ENCODE measurements around the gene ATXN7L1.

Gene ATXN7L1

GRCh38 chr7:105907129-105907846, 30.9 kb upstream of the ATXN7L1 start:
- no peak overlapping the region for H3K27ac ChIP-seq (ENCODE audit: low read depth in 2 of 2, low read length in 2 of 2)
- H3K36me3 ChIP-seq (ENCODE audit: control insufficient read depth in 2 of 2, insufficient read depth in 2 of 2, low read length in 2 of 2): peaks cover 0 to 7% of the 10 kb centered on the region in 2 donors
- no peaks in the 10 kb centered on the region for H3K9me3 ChIP-seq (ENCODE audit: control insufficient read depth in 2 of 2, low read length in 2 of 2)
- no peak overlapping the region for H3K4me3 ChIP-seq (ENCODE audit: low read length in 2 of 2)
- no peaks in the 10 kb centered on the region for H3K27me3 ChIP-seq (ENCODE audit: control insufficient read depth in 2 of 2, insufficient read depth in 2 of 2, low read length in 2 of 2)
- H3K4me1 ChIP-seq (ENCODE audit: control insufficient read depth in 2 of 2, insufficient read depth in 2 of 2, low read length in 2 of 2): no peaks in the 10 kb centered on the region
- no peak overlapping the region for H3K9ac ChIP-seq (ENCODE audit: low read depth in 1 of 2, low read length in 2 of 2)

- Histone ChIP-seq H3K9me3 (ENCODE audit: control insufficient read depth in 2 of 2, low read length in 2 of 2) (no peaks in the 10 kb centered on the region), H3K4me3 (ENCODE audit: low read length in 2 of 2) (no peak overlapping the region), H3K27ac (ENCODE audit: low read depth in 2 of 2, low read length in 2 of 2) (no peak overlapping the region), H3K4me1 (ENCODE audit: control insufficient read depth in 2 of 2, insufficient read depth in 2 of 2, low read length in 2 of 2) (no peaks in the 10 kb centered on the region), H3K9ac (ENCODE audit: low read depth in 1 of 2, low read length in 2 of 2) (no peak overlapping the region), H3K36me3 (ENCODE audit: control insufficient read depth in 2 of 2, insufficient read depth in 2 of 2, low read length in 2 of 2) (peaks cover 0 to 7% of the 10 kb centered on the region in 2 donors), H3K27me3 (ENCODE audit: control insufficient read depth in 2 of 2, insufficient read depth in 2 of 2, low read length in 2 of 2) (no peaks in the 10 kb centered on the region)
These were observed 30.3 kb upstream of the ATXN7L1 start for GRCh38 chr7:105906695-105907094.

- no peak overlapping the region for H3K27ac ChIP-seq (ENCODE audit: low read depth in 2 of 2, low read length in 2 of 2)
- H3K4me3 ChIP-seq (ENCODE audit: low read length in 2 of 2): no peak overlapping the region
- H3K36me3 ChIP-seq (ENCODE audit: control insufficient read depth in 2 of 2, insufficient read depth in 2 of 2, low read length in 2 of 2): peaks cover 0 to 4% of the 10 kb centered on the region in 2 donors
These were observed 29.6 kb upstream of the ATXN7L1 start for GRCh38 chr7:105905910-105906568.

GRCh38 chr7:105905209-105905909, 29.0 kb upstream of the ATXN7L1 start:
- Histone ChIP-seq H3K36me3 (ENCODE audit: control insufficient read depth in 2 of 2, insufficient read depth in 2 of 2, low read length in 2 of 2) (peaks cover 0 to 2% of the 10 kb centered on the region in 2 donors), H3K27ac (ENCODE audit: low read depth in 2 of 2, low read length in 2 of 2) (no peak overlapping the region), H3K4me1 (ENCODE audit: control insufficient read depth in 2 of 2, insufficient read depth in 2 of 2, low read length in 2 of 2) (no peaks in the 10 kb centered on the region), H3K9me3 (ENCODE audit: control insufficient read depth in 2 of 2, low read length in 2 of 2) (no peaks in the 10 kb centered on the region), H3K27me3 (ENCODE audit: control insufficient read depth in 2 of 2, insufficient read depth in 2 of 2, low read length in 2 of 2) (no peaks in the 10 kb centered on the region), H3K9ac (ENCODE audit: low read depth in 1 of 2, low read length in 2 of 2) (no peak overlapping the region), H3K4me3 (ENCODE audit: low read length in 2 of 2) (no peak overlapping the region)

More at GRCh38 chr7:105905910-105906568, 29.6 kb upstream of the ATXN7L1 start:
- Histone ChIP-seq H3K9ac (ENCODE audit: low read depth in 1 of 2, low read length in 2 of 2) (no peak overlapping the region), H3K9me3 (ENCODE audit: control insufficient read depth in 2 of 2, low read length in 2 of 2) (no peaks in the 10 kb centered on the region), H3K27me3 (ENCODE audit: control insufficient read depth in 2 of 2, insufficient read depth in 2 of 2, low read length in 2 of 2) (no peaks in the 10 kb centered on the region), H3K4me1 (ENCODE audit: control insufficient read depth in 2 of 2, insufficient read depth in 2 of 2, low read length in 2 of 2) (no peaks in the 10 kb centered on the region)

- H3K4me3 ChIP-seq (ENCODE audit: low read length in 2 of 2): no peak overlapping the region
- no peak overlapping the region for H3K9ac ChIP-seq (ENCODE audit: low read depth in 1 of 2, low read length in 2 of 2)
- no peaks in the 10 kb centered on the region for H3K36me3 ChIP-seq (ENCODE audit: control insufficient read depth in 2 of 2, insufficient read depth in 2 of 2, low read length in 2 of 2)
- no peaks in the 10 kb centered on the region for H3K4me1 ChIP-seq (ENCODE audit: control insufficient read depth in 2 of 2, insufficient read depth in 2 of 2, low read length in 2 of 2)
- no peak overlapping the region for H3K27ac ChIP-seq (ENCODE audit: low read depth in 2 of 2, low read length in 2 of 2)
- H3K27me3 ChIP-seq (ENCODE audit: control insufficient read depth in 2 of 2, insufficient read depth in 2 of 2, low read length in 2 of 2): no peaks in the 10 kb centered on the region
- H3K9me3 ChIP-seq (ENCODE audit: control insufficient read depth in 2 of 2, low read length in 2 of 2): no peaks in the 10 kb centered on the region
These were observed 27.7 kb upstream of the ATXN7L1 start for GRCh38 chr7:105904064-105904463.

GRCh38 chr7:105902325-105902911, 26.0 kb upstream of the ATXN7L1 start:
- no peak overlapping the region for H3K9ac ChIP-seq (ENCODE audit: low read depth in 1 of 2, low read length in 2 of 2)
- H3K9me3 ChIP-seq (ENCODE audit: control insufficient read depth in 2 of 2, low read length in 2 of 2): no peaks in the 10 kb centered on the region
- H3K27ac ChIP-seq (ENCODE audit: low read depth in 2 of 2, low read length in 2 of 2): no peak overlapping the region
- H3K36me3 ChIP-seq (ENCODE audit: control insufficient read depth in 2 of 2, insufficient read depth in 2 of 2, low read length in 2 of 2): no peaks in the 10 kb centered on the region
- peaks cover 0 to 13% of the 10 kb centered on the region in 2 donors for H3K4me1 ChIP-seq (ENCODE audit: control insufficient read depth in 2 of 2, insufficient read depth in 2 of 2, low read length in 2 of 2)
- no peak overlapping the region for H3K4me3 ChIP-seq (ENCODE audit: low read length in 2 of 2)
- no peaks in the 10 kb centered on the region for H3K27me3 ChIP-seq (ENCODE audit: control insufficient read depth in 2 of 2, insufficient read depth in 2 of 2, low read length in 2 of 2)

- Histone ChIP-seq H3K4me3 (ENCODE audit: low read length in 2 of 2) (no peak overlapping the region), H3K27me3 (ENCODE audit: control insufficient read depth in 2 of 2, insufficient read depth in 2 of 2, low read length in 2 of 2) (no peaks in the 10 kb centered on the region), H3K9me3 (ENCODE audit: control insufficient read depth in 2 of 2, low read length in 2 of 2) (no peaks in the 10 kb centered on the region), H3K4me1 (ENCODE audit: control insufficient read depth in 2 of 2, insufficient read depth in 2 of 2, low read length in 2 of 2) (peaks cover 7 to 25% of the 10 kb centered on the region in 2 donors), H3K27ac (ENCODE audit: low read depth in 2 of 2, low read length in 2 of 2) (peak overlapping the region; percentile 26 to 73), H3K9ac (ENCODE audit: low read depth in 1 of 2, low read length in 2 of 2) (no peak overlapping the region), H3K36me3 (ENCODE audit: control insufficient read depth in 2 of 2, insufficient read depth in 2 of 2, low read length in 2 of 2) (no peaks in the 10 kb centered on the region)
These were observed 21.6 kb upstream of the ATXN7L1 start for GRCh38 chr7:105897999-105898398.

- H3K4me3 ChIP-seq (ENCODE audit: low read length in 2 of 2): no peak overlapping the region
- no peaks in the 10 kb centered on the region for H3K27me3 ChIP-seq (ENCODE audit: control insufficient read depth in 2 of 2, insufficient read depth in 2 of 2, low read length in 2 of 2)
These were observed 20.1 kb upstream of the ATXN7L1 start for GRCh38 chr7:105896407-105896911.

GRCh38 chr7:105894131-105894530, 17.7 kb upstream of the ATXN7L1 start:
- Histone ChIP-seq H3K4me3 (ENCODE audit: low read length in 2 of 2) (no peak overlapping the region), H3K9ac (ENCODE audit: low read depth in 1 of 2, low read length in 2 of 2) (no peak overlapping the region), H3K27ac (ENCODE audit: low read depth in 2 of 2, low read length in 2 of 2) (no peak overlapping the region), H3K4me1 (ENCODE audit: control insufficient read depth in 2 of 2, insufficient read depth in 2 of 2, low read length in 2 of 2) (peaks cover 7 to 25% of the 10 kb centered on the region in 2 donors), H3K36me3 (ENCODE audit: control insufficient read depth in 2 of 2, insufficient read depth in 2 of 2, low read length in 2 of 2) (peaks cover 0 to 4% of the 10 kb centered on the region in 2 donors), H3K27me3 (ENCODE audit: control insufficient read depth in 2 of 2, insufficient read depth in 2 of 2, low read length in 2 of 2) (no peaks in the 10 kb centered on the region), H3K9me3 (ENCODE audit: control insufficient read depth in 2 of 2, low read length in 2 of 2) (no peaks in the 10 kb centered on the region)

More at GRCh38 chr7:105896407-105896911, 20.1 kb upstream of the ATXN7L1 start:
- Histone ChIP-seq H3K4me1 (ENCODE audit: control insufficient read depth in 2 of 2, insufficient read depth in 2 of 2, low read length in 2 of 2) (peaks cover 7 to 25% of the 10 kb centered on the region in 2 donors), H3K36me3 (ENCODE audit: control insufficient read depth in 2 of 2, insufficient read depth in 2 of 2, low read length in 2 of 2) (no peaks in the 10 kb centered on the region), H3K9ac (ENCODE audit: low read depth in 1 of 2, low read length in 2 of 2) (no peak overlapping the region), H3K27ac (ENCODE audit: low read depth in 2 of 2, low read length in 2 of 2) (peak overlapping the region in 1 of 2 donors; percentile 44), H3K9me3 (ENCODE audit: control insufficient read depth in 2 of 2, low read length in 2 of 2) (no peaks in the 10 kb centered on the region)
